ENCODE data around the gene POLL.

Gene POLL

DNA sequence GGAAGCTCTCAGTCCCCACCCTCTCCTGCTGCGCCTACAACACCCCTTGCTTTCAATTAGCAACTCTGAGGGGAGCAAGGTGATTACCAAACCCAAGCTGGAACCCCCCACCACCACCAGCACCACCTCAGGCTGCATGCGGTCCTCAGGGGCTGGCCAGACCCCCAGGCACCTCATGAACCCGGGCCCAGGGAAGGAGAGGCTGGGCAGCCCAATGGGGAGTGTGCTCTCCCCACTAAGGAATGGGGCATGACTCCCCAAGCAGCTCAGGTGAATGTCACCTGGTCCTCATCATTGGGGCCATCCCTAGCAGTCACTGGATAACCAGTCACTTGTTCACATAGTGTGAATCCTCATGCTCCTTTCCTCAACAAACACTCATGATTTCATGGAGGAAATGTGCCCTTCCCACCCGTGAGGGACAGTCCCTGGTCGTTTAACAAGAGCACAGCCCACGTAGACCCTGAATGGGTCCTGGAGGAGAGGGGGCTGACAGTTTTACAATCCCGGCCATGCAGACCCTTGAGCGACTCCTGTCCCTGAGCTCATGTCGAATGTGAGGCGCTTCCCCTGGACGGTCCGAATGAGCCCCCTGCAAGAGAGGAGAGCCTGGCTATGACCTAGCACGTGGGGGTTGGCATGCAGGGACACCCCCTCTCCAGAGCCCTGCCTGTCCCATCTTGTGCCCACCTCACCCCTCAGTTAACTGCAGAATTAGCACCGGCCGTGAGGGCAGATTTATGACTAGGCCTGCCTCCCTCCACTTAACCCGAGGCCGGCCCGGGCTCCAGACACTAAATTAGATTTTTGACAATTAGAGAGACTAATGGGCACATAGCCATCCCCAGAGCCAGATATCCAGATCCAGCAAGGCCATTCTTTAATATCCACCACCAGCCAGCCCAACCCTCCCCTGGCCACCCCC lies 29.1 kb downstream of the POLL start:
- TF ChIP-seq, protein P1, sequence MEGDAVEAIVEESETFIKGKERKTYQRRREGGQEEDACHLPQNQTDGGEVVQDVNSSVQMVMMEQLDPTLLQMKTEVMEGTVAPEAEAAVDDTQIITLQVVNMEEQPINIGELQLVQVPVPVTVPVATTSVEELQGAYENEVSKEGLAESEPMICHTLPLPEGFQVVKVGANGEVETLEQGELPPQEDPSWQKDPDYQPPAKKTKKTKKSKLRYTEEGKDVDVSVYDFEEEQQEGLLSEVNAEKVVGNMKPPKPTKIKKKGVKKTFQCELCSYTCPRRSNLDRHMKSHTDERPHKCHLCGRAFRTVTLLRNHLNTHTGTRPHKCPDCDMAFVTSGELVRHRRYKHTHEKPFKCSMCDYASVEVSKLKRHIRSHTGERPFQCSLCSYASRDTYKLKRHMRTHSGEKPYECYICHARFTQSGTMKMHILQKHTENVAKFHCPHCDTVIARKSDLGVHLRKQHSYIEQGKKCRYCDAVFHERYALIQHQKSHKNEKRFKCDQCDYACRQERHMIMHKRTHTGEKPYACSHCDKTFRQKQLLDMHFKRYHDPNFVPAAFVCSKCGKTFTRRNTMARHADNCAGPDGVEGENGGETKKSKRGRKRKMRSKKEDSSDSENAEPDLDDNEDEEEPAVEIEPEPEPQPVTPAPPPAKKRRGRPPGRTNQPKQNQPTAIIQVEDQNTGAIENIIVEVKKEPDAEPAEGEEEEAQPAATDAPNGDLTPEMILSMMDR (conservative IDR thresholded peaks at IDR 0.05; ENCODE audit: low read length) = no peak

DNA sequence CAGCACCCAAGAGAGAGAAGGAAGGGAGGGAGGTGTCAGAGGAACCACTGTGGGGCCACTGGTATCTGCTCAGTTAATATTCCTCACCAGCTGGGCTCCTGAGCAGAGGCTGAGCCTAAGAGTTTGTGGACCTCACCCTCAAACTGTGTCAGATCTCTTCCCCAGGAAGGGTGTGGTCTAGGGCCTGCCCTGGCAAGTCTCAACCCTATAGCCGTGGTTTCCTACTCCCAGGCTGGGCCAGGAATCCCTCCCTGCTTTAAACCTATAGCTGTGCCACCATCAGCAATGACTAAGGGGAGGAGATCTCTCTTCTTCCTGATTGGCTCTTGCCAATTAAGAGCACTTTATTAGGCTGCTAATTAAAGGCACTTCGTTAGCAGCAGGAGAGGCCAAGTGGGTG lies 29.9 kb downstream of the POLL start:
- TF ChIP-seq, protein P1 (conservative IDR thresholded peaks at IDR 0.05; ENCODE audit: low read length) = no peak
- no peak overlapping the region for H3K4me3 ChIP-seq (ENCODE audit: low read length)
- no peak for DNase-seq (ENCODE audit: low read depth)

More for the DNA sequence above, 29.1 kb downstream of the POLL start:
- DNase-seq (ENCODE audit: low read depth) = no peak
- no peak overlapping the region for H3K4me3 ChIP-seq (ENCODE audit: low read length)

DNA sequence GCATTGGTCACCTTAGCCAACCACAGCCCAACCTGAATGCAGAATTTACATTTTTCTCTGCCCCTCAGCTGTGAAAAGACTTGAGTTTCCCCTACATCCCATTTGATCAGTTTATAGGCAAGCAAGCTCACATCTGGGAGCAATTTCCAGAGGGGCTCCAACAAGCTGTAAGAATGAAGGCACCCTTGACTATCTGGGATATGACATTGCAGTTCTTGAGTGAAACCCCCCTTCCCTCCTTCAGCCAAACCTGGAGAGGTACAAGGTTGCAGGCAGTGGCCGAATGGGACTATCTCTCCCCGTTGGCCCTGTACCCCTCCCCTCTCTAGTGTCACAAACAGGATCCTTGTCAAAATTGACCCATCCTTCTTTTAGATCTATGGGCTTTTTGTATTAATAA lies 30.5 kb downstream of the POLL start:
- TF ChIP-seq, protein P1 (conservative IDR thresholded peaks at IDR 0.05; ENCODE audit: low read length) = no peak
- DNase-seq (ENCODE audit: low read depth) = no peak
- H3K4me3 ChIP-seq (ENCODE audit: low read length) = no peak overlapping the region

DNA sequence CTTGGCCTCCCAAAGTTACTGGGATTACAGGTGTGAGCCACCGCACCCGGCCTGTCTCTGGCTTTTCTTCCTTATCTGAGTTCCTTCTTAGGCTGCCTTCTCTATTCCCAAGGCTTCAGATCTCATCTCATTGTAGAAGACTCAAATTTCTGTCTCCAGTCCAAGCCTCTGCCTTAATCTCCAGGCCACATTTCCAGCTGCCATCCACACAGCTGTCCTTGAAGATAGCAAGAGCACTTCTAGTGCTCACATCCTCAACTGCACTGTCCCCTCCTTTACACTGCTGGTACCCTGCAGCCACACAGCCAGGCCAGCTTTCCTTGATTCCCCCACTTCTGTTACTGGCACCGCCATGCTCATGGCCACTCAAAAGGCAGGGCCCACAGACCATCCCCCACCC lies 35.6 kb downstream of the POLL start:
- no peak overlapping the region for H3K4me3 ChIP-seq (ENCODE audit: low read length)
- no peak for DNase-seq (ENCODE audit: low read depth)
- TF ChIP-seq, protein P1 (conservative IDR thresholded peaks at IDR 0.05; ENCODE audit: low read length) = no peak

DNA sequence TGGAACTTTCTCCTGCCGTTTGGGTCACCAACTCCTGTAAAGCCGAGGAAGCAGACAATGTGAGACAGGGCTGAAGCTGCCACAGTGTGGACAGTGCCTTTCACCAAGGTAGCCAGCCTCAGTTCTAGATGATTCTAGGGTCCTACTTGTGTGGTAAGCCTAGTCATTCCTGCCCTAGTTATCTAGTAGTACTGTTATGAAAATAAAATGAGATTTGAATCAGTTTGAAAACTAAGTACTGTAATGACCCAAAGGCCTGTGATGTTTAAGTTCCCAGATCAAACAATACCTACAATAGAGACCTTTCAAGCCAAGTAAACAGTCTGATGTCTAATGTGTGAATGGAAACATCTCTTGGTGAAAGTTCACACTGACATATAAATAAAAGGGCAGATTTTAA lies 37.1 kb downstream of the POLL start:
- TF ChIP-seq, protein P1 (conservative IDR thresholded peaks at IDR 0.05; ENCODE audit: low read length) = no peak
- no peak overlapping the region for H3K4me3 ChIP-seq (ENCODE audit: low read length)
- no peak for DNase-seq (ENCODE audit: low read depth)

DNA sequence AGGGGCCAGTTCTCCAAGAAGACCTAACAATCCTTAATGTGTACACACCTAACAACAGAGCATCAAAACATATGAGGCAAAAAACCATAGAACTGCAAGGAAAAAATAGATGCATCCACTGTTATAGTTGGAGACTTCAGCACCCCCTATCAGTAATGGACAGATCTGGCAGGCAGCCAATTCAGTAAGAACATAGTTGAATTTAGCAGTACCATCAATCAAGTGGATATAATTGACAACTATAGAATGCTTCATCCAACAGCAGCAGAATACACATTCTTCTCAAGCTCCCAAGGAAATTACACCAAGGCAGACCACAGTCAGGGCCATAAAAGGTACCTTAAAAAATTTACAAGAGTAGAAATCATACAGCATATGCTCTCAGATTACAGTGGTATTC lies 42.2 kb downstream of the POLL start:
- TF ChIP-seq, protein P1 (conservative IDR thresholded peaks at IDR 0.05; ENCODE audit: low read length) = no peak
- no peak overlapping the region for H3K4me3 ChIP-seq (ENCODE audit: low read length)
- no peak for DNase-seq (ENCODE audit: low read depth)

DNA sequence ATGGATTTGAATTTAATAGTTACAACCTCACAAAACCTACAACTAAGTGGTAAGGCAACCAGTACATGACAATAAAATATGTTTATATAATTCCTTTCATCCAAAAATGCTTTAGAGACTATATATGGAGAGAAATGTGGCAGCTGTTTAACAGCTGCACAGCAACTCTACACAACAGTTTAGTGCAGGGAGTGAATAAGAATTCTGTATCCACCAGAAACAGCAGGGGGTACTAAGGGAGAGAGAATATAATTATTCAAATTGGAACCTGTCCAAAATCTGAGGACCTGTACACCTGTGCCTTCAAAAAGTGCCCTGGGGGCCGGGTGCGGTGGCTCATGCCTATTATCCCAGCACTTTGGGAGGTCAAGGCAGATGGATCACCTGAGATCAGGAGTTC lies 49.6 kb downstream of the POLL start:
- no peak overlapping the region for H3K4me3 ChIP-seq (ENCODE audit: low read length)
- no peak for DNase-seq (ENCODE audit: low read depth)
- TF ChIP-seq, protein P1 (conservative IDR thresholded peaks at IDR 0.05; ENCODE audit: low read length) = no peak

All from AG10803 (cell line).